Measurements from ENCODE around the gene C22orf23.

Gene C22orf23

DNA sequence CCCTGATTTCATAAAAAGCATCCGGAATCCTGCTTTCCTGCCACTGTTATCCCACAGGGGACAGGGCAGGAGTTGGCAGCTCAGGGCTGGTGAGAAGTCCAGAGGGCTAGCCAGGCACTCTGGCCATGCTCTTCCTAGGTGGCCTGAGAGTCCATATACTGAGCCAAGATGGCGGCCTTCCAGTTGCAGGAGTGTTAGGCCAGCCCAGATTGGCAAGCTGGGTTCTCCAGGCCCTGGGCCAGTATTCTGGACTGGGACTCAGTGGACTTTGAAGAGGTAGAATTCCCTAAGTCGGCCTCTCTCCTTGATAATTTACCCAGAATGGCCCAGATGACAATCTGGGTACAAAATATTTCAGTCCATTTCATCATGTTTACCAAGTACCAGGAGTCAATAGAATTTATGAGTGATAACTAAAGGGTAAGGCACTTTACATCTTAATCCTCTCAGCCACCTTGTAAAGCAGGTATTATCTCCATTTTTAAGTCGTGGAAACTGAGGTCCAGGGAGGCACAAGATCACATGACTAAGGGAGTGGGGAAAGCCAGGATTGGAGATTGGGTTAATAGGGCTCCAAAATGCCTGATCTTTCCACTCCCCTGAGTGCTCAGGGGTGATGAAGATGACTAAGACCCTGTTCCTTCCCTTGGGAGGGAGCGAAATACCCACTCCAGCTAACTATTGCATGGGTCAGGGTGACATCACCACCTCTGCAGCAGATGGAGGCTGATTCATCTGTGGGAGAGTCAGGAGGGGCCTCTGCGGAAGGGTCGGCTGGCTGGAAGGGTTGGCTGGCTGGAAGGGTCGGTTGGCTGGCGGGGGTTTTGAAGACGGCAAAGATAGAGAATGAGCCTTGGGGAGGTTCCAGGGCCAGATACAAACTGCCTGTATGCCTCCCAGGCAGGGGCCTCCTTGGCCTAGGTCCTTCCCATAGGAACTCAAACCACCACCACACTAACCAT, 48.5 kb downstream of the C22orf23 start:
- no peak overlapping the region for H3K4me3 ChIP-seq (ENCODE audit: low read depth in 1 of 2, low read length in 2 of 2)
- H3K4me1 ChIP-seq (ENCODE audit: control insufficient read depth in 1 of 2, insufficient read depth in 2 of 2, low read length in 2 of 2): peaks cover 0 to 17% of the 10 kb centered on the region in 2 donors
- no peaks in the 10 kb centered on the region for H3K9me3 ChIP-seq (ENCODE audit: control insufficient read depth in 1 of 2, low read length in 2 of 2)
- peak overlapping the region; percentile 83 for H3K27ac ChIP-seq (ENCODE audit: low read depth, low read length)
- H3K9ac ChIP-seq (ENCODE audit: low read depth in 1 of 2, low read length in 2 of 2): peak overlapping the region in 1 of 2 donors; percentile 48
- peaks cover 0 to 4% of the 10 kb centered on the region in 2 donors for H3K36me3 ChIP-seq (ENCODE audit: control insufficient read depth in 1 of 2, insufficient read depth in 2 of 2, low read length in 2 of 2)
- no peaks in the 10 kb centered on the region for H3K27me3 ChIP-seq (ENCODE audit: control insufficient read depth in 1 of 2, insufficient read depth in 2 of 2, low read length in 2 of 2)

DNA sequence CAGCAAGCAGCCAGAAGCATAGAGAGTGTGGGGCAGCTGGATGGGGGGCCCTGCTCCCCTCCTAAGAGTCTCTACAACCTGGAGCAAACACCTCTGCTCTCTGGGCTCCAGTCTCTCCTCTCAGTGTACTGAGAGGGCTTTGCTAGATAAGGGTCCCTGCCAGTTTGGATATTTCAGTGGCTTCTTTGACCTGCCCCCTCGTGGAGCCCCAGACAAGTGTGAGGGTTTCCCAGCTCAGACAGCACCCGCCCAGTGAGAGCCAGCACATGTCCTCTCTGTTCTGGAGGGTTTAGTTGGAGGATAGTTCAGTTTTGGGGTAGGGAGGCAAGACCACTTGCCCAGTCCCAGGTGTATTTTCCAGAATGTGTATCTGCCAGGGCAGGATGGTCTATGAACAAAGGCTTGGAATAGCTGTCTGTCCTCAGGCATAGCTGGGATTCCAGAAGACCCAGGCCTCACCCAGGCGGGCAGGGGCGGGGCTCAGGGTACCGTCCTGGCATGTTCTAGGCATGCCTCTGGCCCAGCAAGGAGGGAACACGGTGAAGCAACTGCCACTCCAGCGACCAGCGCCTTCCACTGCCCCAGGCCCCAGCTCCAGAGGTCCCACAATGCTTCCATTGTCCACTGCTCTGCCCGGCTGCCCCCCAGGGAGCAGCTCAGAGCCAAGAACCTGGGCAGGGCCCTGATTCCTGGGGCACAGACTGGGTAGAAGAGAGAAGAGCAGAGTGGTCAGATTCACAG, 54.8 kb downstream of the C22orf23 start:
- Histone ChIP-seq H3K4me3 (ENCODE audit: low read depth in 1 of 2, low read length in 2 of 2) (no peak overlapping the region), H3K36me3 (ENCODE audit: control insufficient read depth in 1 of 2, insufficient read depth in 2 of 2, low read length in 2 of 2) (no peaks in the 10 kb centered on the region), H3K27ac (ENCODE audit: low read depth, low read length) (no peak overlapping the region), H3K9me3 (ENCODE audit: control insufficient read depth in 1 of 2, low read length in 2 of 2) (no peaks in the 10 kb centered on the region), H3K9ac (ENCODE audit: low read depth in 1 of 2, low read length in 2 of 2) (no peak overlapping the region), H3K4me1 (ENCODE audit: control insufficient read depth in 1 of 2, insufficient read depth in 2 of 2, low read length in 2 of 2) (peaks cover 22 to 23% of the 10 kb centered on the region in 2 donors), H3K27me3 (ENCODE audit: control insufficient read depth in 1 of 2, insufficient read depth in 2 of 2, low read length in 2 of 2) (no peaks in the 10 kb centered on the region)

- H3K27ac ChIP-seq (ENCODE audit: low read depth, low read length): no peak overlapping the region
- no peaks in the 10 kb centered on the region for H3K36me3 ChIP-seq (ENCODE audit: control insufficient read depth in 1 of 2, insufficient read depth in 2 of 2, low read length in 2 of 2)
- peaks cover 30 to 31% of the 10 kb centered on the region in 2 donors for H3K4me1 ChIP-seq (ENCODE audit: control insufficient read depth in 1 of 2, insufficient read depth in 2 of 2, low read length in 2 of 2)
- H3K9ac ChIP-seq (ENCODE audit: low read depth in 1 of 2, low read length in 2 of 2): no peak overlapping the region
- no peaks in the 10 kb centered on the region for H3K9me3 ChIP-seq (ENCODE audit: control insufficient read depth in 1 of 2, low read length in 2 of 2)
- H3K27me3 ChIP-seq (ENCODE audit: control insufficient read depth in 1 of 2, insufficient read depth in 2 of 2, low read length in 2 of 2): no peaks in the 10 kb centered on the region
- H3K4me3 ChIP-seq (ENCODE audit: low read depth in 1 of 2, low read length in 2 of 2): no peak overlapping the region
Observed at GRCh38 chr22:37897807-37898206, 55.6 kb downstream of the C22orf23 start.

DNA sequence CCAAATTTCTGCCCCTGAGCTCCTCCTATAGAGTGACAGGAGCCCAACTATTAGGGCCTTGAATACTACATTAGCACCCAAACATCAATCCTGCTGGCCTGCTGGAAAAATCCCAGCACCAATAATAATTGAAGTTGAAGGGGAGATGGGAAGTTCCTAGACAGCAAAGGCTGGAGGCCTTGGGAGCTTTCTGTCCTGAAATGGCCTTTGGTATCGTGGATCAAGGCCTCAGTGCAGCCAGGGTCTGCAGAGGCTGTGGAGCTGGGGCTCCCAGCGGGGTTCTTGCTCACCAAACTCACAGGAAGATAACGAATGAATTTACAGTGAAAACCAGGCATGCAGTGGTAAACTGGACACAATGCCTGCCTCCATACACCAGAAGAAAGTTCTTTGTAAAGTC, 56.5 kb downstream of the C22orf23 start:
- Histone ChIP-seq H3K27me3 (ENCODE audit: control insufficient read depth in 1 of 2, insufficient read depth in 2 of 2, low read length in 2 of 2) (no peaks in the 10 kb centered on the region), H3K9me3 (ENCODE audit: control insufficient read depth in 1 of 2, low read length in 2 of 2) (no peaks in the 10 kb centered on the region), H3K36me3 (ENCODE audit: control insufficient read depth in 1 of 2, insufficient read depth in 2 of 2, low read length in 2 of 2) (peaks cover 0 to 5% of the 10 kb centered on the region in 2 donors), H3K9ac (ENCODE audit: low read depth in 1 of 2, low read length in 2 of 2) (peak overlapping the region in 1 of 2 donors; percentile 27), H3K4me1 (ENCODE audit: control insufficient read depth in 1 of 2, insufficient read depth in 2 of 2, low read length in 2 of 2) (peaks cover 33 to 37% of the 10 kb centered on the region in 2 donors), H3K27ac (ENCODE audit: low read depth, low read length) (no peak overlapping the region), H3K4me3 (ENCODE audit: low read depth in 1 of 2, low read length in 2 of 2) (no peak overlapping the region)

- Histone ChIP-seq H3K9me3 (ENCODE audit: control insufficient read depth in 1 of 2, low read length in 2 of 2) (no peaks in the 10 kb centered on the region), H3K9ac (ENCODE audit: low read depth in 1 of 2, low read length in 2 of 2) (peak overlapping the region; percentile 48 to 50), H3K4me3 (ENCODE audit: low read depth in 1 of 2, low read length in 2 of 2) (no peak overlapping the region), H3K36me3 (ENCODE audit: control insufficient read depth in 1 of 2, insufficient read depth in 2 of 2, low read length in 2 of 2) (peaks cover 0 to 12% of the 10 kb centered on the region in 2 donors), H3K4me1 (ENCODE audit: control insufficient read depth in 1 of 2, insufficient read depth in 2 of 2, low read length in 2 of 2) (peaks cover 33 to 37% of the 10 kb centered on the region in 2 donors), H3K27me3 (ENCODE audit: control insufficient read depth in 1 of 2, insufficient read depth in 2 of 2, low read length in 2 of 2) (no peaks in the 10 kb centered on the region), H3K27ac (ENCODE audit: low read depth, low read length) (peak overlapping the region; percentile 57)
Observed at GRCh38 chr22:37896181-37896592, 57.2 kb downstream of the C22orf23 start.

DNA sequence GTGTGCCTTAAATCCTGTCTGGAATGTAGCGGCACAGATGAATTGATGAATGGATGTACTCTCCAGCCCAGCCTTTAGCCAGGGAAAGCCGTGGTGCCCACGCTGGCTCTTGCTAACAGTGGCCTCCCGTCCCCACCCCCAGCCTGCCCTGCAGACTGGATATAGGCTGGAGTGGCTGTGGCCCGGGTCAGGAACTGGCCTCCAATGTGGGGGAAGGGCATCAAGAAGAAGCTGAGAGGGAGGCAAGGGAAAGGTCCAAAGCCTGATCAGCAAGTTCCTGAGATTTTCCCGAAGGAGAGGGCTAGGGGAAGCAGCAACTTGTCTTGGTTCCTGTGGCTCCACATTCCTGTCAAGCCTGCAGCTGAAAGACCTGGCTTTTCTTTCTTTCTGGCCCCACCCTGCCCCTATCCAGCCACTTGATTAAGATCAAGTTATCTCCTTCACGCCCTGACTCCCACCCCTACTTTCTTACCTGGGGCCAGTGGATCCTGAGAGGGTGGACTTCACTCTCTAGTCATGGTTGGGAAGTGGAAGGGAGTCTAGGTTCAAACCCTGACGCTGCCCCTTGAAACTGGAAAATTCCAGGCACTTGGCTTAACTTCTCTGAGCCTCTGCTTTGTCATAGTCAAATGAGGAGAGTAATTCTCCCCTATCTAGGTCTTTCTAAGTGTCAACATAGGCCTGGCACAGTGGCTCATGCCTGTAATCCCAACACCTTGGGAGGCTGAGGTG, 58.3 kb downstream of the C22orf23 start:
- Histone ChIP-seq H3K4me3 (ENCODE audit: low read depth in 1 of 2, low read length in 2 of 2) (no peak overlapping the region), H3K27me3 (ENCODE audit: control insufficient read depth in 1 of 2, insufficient read depth in 2 of 2, low read length in 2 of 2) (no peaks in the 10 kb centered on the region), H3K27ac (ENCODE audit: low read depth, low read length) (no peak overlapping the region), H3K4me1 (ENCODE audit: control insufficient read depth in 1 of 2, insufficient read depth in 2 of 2, low read length in 2 of 2) (peaks cover 33 to 37% of the 10 kb centered on the region in 2 donors), H3K9ac (ENCODE audit: low read depth in 1 of 2, low read length in 2 of 2) (no peak overlapping the region), H3K36me3 (ENCODE audit: control insufficient read depth in 1 of 2, insufficient read depth in 2 of 2, low read length in 2 of 2) (peaks cover 0 to 20% of the 10 kb centered on the region in 2 donors), H3K9me3 (ENCODE audit: control insufficient read depth in 1 of 2, low read length in 2 of 2) (no peaks in the 10 kb centered on the region)

- H3K27me3 ChIP-seq (ENCODE audit: control insufficient read depth in 1 of 2, insufficient read depth in 2 of 2, low read length in 2 of 2): no peaks in the 10 kb centered on the region
- H3K4me1 ChIP-seq (ENCODE audit: control insufficient read depth in 1 of 2, insufficient read depth in 2 of 2, low read length in 2 of 2): peaks cover 33 to 37% of the 10 kb centered on the region in 2 donors
- no peaks in the 10 kb centered on the region for H3K9me3 ChIP-seq (ENCODE audit: control insufficient read depth in 1 of 2, low read length in 2 of 2)
- H3K27ac ChIP-seq (ENCODE audit: low read depth, low read length): no peak overlapping the region
- H3K9ac ChIP-seq (ENCODE audit: low read depth in 1 of 2, low read length in 2 of 2): no peak overlapping the region
- H3K36me3 ChIP-seq (ENCODE audit: control insufficient read depth in 1 of 2, insufficient read depth in 2 of 2, low read length in 2 of 2): peaks cover 6 to 35% of the 10 kb centered on the region in 2 donors
- no peak overlapping the region for H3K4me3 ChIP-seq (ENCODE audit: low read depth in 1 of 2, low read length in 2 of 2)
Observed at GRCh38 chr22:37893583-37893983, 59.8 kb downstream of the C22orf23 start.
